Endodermal cell (in vitro differentiated cells): ENCODE measurements around the gene CCR1. TPM values are rescaled to one million over a fixed set of nuclear protein-coding genes. Genes with fewer than 3 reads are reported as not detected.

ENCODE experiments used
- DNase-seq: peaks from one replicate; pipeline ENCODE4 v3.0.0-alpha.2; 2017
- H3K27ac ChIP-seq: 2 replicates; pipeline ENCODE4 v1.5.1; 2013; ENCODE audit warnings: mild to moderate bottlenecking, low read depth, low read length, moderate library complexity
- H3K27me3 ChIP-seq: 2 replicates; pipeline ENCODE4 v1.6.1; 2013; ENCODE audit warnings: mild to moderate bottlenecking, low read length, moderate library complexity; ENCODE audit not compliant: insufficient read depth, control insufficient read depth, poor library complexity, severe bottlenecking
- H3K36me3 ChIP-seq: 2 replicates; pipeline ENCODE4 v1.7.0; 2013; ENCODE audit warnings: mild to moderate bottlenecking, low read length, moderate library complexity; ENCODE audit not compliant: control insufficient read depth, insufficient read depth
- H3K4me1 ChIP-seq: one replicate; pipeline ENCODE4 v1.7.0; 2013; ENCODE audit warnings: low read length; ENCODE audit not compliant: control insufficient read depth, insufficient read depth
- H3K4me3 ChIP-seq: 2 replicates; pipeline ENCODE4 v1.5.1; 2013; ENCODE audit warnings: mild to moderate bottlenecking, low read length, moderate library complexity
- H3K9ac ChIP-seq: 2 replicates; pipeline ENCODE4 v1.6.1; 2013; ENCODE audit warnings: mild to moderate bottlenecking, low read length, moderate library complexity; ENCODE audit not compliant: poor library complexity, severe bottlenecking; ENCODE audit errors: extremely low read depth
- H3K9me3 ChIP-seq: 2 replicates; pipeline ENCODE4 v1.6.1; 2013; ENCODE audit warnings: mild to moderate bottlenecking, low read length, moderate library complexity; ENCODE audit not compliant: control insufficient read depth
- H3K27ac Mint-ChIP-seq: 2 replicates; pipeline ENCODE4 v1.8.0; 2020; ENCODE audit warnings: mixed read lengths
- H3K27me3 Mint-ChIP-seq: 2 replicates; pipeline ENCODE4 v1.8.0; 2021; ENCODE audit warnings: mild to moderate bottlenecking, mixed read lengths; ENCODE audit not compliant: insufficient read depth
- H3K36me3 Mint-ChIP-seq: 2 replicates; pipeline ENCODE4 v1.8.0; 2020; ENCODE audit warnings: low read depth, mixed read lengths
- H3K4me1 Mint-ChIP-seq: 2 replicates; pipeline ENCODE4 v1.8.0; 2020; ENCODE audit warnings: mixed read lengths
- H3K4me3 Mint-ChIP-seq: 2 replicates; pipeline ENCODE4 v1.8.0; 2020; ENCODE audit warnings: mild to moderate bottlenecking, moderate library complexity, mixed read lengths
- H3K9me3 Mint-ChIP-seq: 2 replicates; pipeline ENCODE4 v1.8.0; 2020; ENCODE audit warnings: mild to moderate bottlenecking, mixed read lengths
- CTCF ChIP-seq: fragments of 200-600 bp; sonication (generic); conservative IDR thresholded peaks from 2 replicates; pipeline ENCODE4 v1.5.0; 2021; ENCODE audit warnings: antibody characterized with exemption, mild to moderate bottlenecking
- WGBS, 2 experiments: methylation state at CpG; one replicate each; pipeline versions ENCODE4 v1.1.5 to v1.1.7; 2013; ENCODE audit warnings: missing lambda C conversion rate in 2 of 2, mixed read lengths in 1 of 2; ENCODE audit not compliant: insufficient coverage in 1 of 2, insufficient read length in 1 of 2; 5-methylcytosine and 5-hydroxymethylcytosine counted together
- total RNA-seq, 2 donors: library from RNA; stranded (reverse); fragmentation: NEBNext Ultra II Directional in 1 of 2; extraction: Animal tissue kit (Norgen Biotek cat#: 25700) in 1 of 2; gene quantifications; 2 replicates in 1 of 2; 3 replicates in 1 of 2; pipeline ENCODE4 v1.2.1, GENCODE V29; 2021

CCR1 gene
- total RNA-seq, 2 donors from 2014 or later = 0.11 TPM; not detected in 1

GRCh38 chr3:46235425-46235824 is 27.3 kb upstream of the CCR1 start:
- Histone ChIP-seq H3K27ac (no peak overlapping the region), H3K4me3 (no peak overlapping the region), H3K27me3 (no peaks in the 10 kb centered on the region), H3K9ac (no peak overlapping the region), H3K9me3 (no peaks in the 10 kb centered on the region), H3K36me3 (no peaks in the 10 kb centered on the region), H3K4me1 (no peaks in the 10 kb centered on the region)
- no peaks in the 10 kb centered on the region for H3K9me3 Mint-ChIP-seq
- WGBS, 2 experiments = 80 to 92% methylated on average over 1 to 2 of the region's 2 CpGs
- H3K4me3 Mint-ChIP-seq = no peak overlapping the region
- peaks cover 5% of the 10 kb centered on the region for H3K27me3 Mint-ChIP-seq
- TF ChIP-seq CTCF = no peak
- no peak for DNase-seq
- no peaks in the 10 kb centered on the region for H3K4me1 Mint-ChIP-seq
- H3K27ac Mint-ChIP-seq = no peak overlapping the region
- H3K36me3 Mint-ChIP-seq = no peaks in the 10 kb centered on the region

GRCh38 chr3:46233194-46233593 is 25.1 kb upstream of the CCR1 start:
- no peaks in the 10 kb centered on the region for H3K36me3 ChIP-seq
- WGBS, 2 experiments = 94% methylated on average over 4 to 6 of the region's 6 CpGs
- H3K27ac ChIP-seq = no peak overlapping the region
- no peaks in the 10 kb centered on the region for H3K27me3 ChIP-seq
- no peak for TF ChIP-seq CTCF
- no peak overlapping the region for H3K4me3 ChIP-seq
- H3K27ac Mint-ChIP-seq = no peak overlapping the region
- H3K4me1 Mint-ChIP-seq = no peaks in the 10 kb centered on the region
- H3K9ac ChIP-seq = no peak overlapping the region
- no peaks in the 10 kb centered on the region for H3K9me3 ChIP-seq
- H3K36me3 Mint-ChIP-seq = no peaks in the 10 kb centered on the region
- DNase-seq = no peak
- no peak overlapping the region for H3K4me3 Mint-ChIP-seq
- no peaks in the 10 kb centered on the region for H3K9me3 Mint-ChIP-seq
- H3K27me3 Mint-ChIP-seq = peaks cover 5% of the 10 kb centered on the region
- H3K4me1 ChIP-seq = no peaks in the 10 kb centered on the region

DNA sequence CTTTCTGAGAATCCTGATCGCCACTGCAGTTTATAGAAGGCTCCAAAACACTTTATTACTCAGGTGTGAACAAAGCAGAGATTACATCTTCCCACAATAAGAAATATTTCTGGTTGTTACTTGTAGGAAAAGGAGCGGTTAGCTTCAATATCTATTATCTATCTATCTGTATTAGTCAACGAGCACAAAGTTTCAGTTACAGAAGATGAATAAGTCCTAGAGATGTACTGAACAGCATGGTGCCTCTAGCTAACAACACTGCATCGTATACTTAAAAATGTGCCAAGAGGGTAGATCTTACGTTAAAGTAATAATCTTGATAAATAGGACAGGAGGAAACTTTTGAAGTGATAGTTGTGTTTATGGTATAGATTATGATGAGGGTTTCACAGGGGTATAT is 23.2 kb upstream of the CCR1 start:
- Mint-ChIP-seq H3K4me1 (no peaks in the 10 kb centered on the region), H3K27me3 (peaks cover 5% of the 10 kb centered on the region), H3K9me3 (no peaks in the 10 kb centered on the region), H3K4me3 (no peak overlapping the region), H3K36me3 (no peaks in the 10 kb centered on the region), H3K27ac (no peak overlapping the region)
- H3K4me3 ChIP-seq = no peak overlapping the region
- no peaks in the 10 kb centered on the region for H3K4me1 ChIP-seq
- no peak overlapping the region for H3K27ac ChIP-seq
- no peak for TF ChIP-seq CTCF
- H3K9me3 ChIP-seq = no peaks in the 10 kb centered on the region
- WGBS, 2 experiments = 85 to 88% methylated on average over 2 to 4 of the region's 5 CpGs
- H3K36me3 ChIP-seq = no peaks in the 10 kb centered on the region
- DNase-seq = no peak
- no peak overlapping the region for H3K9ac ChIP-seq
- no peaks in the 10 kb centered on the region for H3K27me3 ChIP-seq
